Activated T-helper 1 cell treated with anti-CD3 and anti-CD28 coated beads, Interleukin-12 subunit alpha, Interleukin-12 subunit beta, Interleukin-2, Interleukin-4 antibody, amounts not matched to agents 30 ng/mL and 10 ng/mL and 1 ng/mL, durations not matched to agents 14 hours and 24 hours and 36 hours (primary cell): ENCODE measurements around the gene SCYGR1. TPM values are rescaled to one million over a fixed set of nuclear protein-coding genes. Genes with fewer than 3 reads are reported as not detected.

ENCODE experiments used
- DNase-seq: peaks from one replicate; pipeline ENCODE4 v3.0.0; 2021; ENCODE audit warnings: low spot score
- H3K27ac Mint-ChIP-seq: one replicate; pipeline ENCODE4 v1.8.0; 2021; ENCODE audit warnings: mild to moderate bottlenecking, mixed read lengths
- H3K27me3 Mint-ChIP-seq: one replicate; pipeline ENCODE4 v1.8.0; 2022; ENCODE audit warnings: mild to moderate bottlenecking, moderate library complexity, mixed read lengths; ENCODE audit not compliant: insufficient read depth
- H3K36me3 Mint-ChIP-seq: one replicate; pipeline ENCODE4 v1.8.0; 2021; ENCODE audit warnings: low read depth, mixed read lengths
- H3K4me1 Mint-ChIP-seq: one replicate; pipeline ENCODE4 v1.8.0; 2021; ENCODE audit warnings: low read depth, mixed read lengths
- H3K4me3 Mint-ChIP-seq: one replicate; pipeline ENCODE4 v1.8.0; 2021; ENCODE audit warnings: mild to moderate bottlenecking, moderate library complexity, mixed read lengths
- H3K9me3 Mint-ChIP-seq: one replicate; pipeline ENCODE4 v1.8.0; 2021; ENCODE audit warnings: mixed read lengths
- intact Hi-C: fragments of 100-400 bp; cut with micrococcal nuclease; formaldehyde crosslinking; loops from one replicate; pipeline ENCODE4 v1.15.1; 2024
- total RNA-seq: library from RNA; stranded (reverse); gene quantifications from 2 replicates; pipeline ENCODE4 v1.2.3, GENCODE V29; 2022

Gene SCYGR1
- total RNA-seq, 1 donor from 2014 or later, result not detected

GRCh38 chr2:227412877-227413276, 25.1 kb upstream of the SCYGR1 start:
- intact Hi-C loops, result loop anchor here (10.0 kb wide), 1 partner anchor 242 kb away; no protein-coding TSS in a partner anchor
- Mint-ChIP-seq H3K36me3 (peaks cover 7% of the 10 kb centered on the region), H3K4me3 (peak overlapping the region; percentile 30), H3K27me3 (no peaks in the 10 kb centered on the region), H3K27ac (peak overlapping the region; percentile 83), H3K9me3 (peaks cover 6% of the 10 kb centered on the region), H3K4me1 (peaks cover 65% of the 10 kb centered on the region)
- DNase-seq, result no peak

GRCh38 chr2:227411990-227412350, 24.2 kb upstream of the SCYGR1 start:
- Mint-ChIP-seq H3K4me1 (peaks cover 65% of the 10 kb centered on the region), H3K36me3 (peaks cover 7% of the 10 kb centered on the region), H3K27ac (peak overlapping the region; percentile 93), H3K4me3 (peak overlapping the region; percentile 56), H3K9me3 (peaks cover 6% of the 10 kb centered on the region), H3K27me3 (no peaks in the 10 kb centered on the region)
- intact Hi-C loops, result loop anchor here (1.0 to 10.0 kb wide), 9 partner anchors 38 to 576 kb away; partner anchors contain the start of genes AGFG1, MFF and RHBDD1
- DNase-seq, result no peak

- Mint-ChIP-seq H3K9me3 (peaks cover 6% of the 10 kb centered on the region), H3K27ac (peak overlapping the region; percentile 93), H3K4me1 (peaks cover 66% of the 10 kb centered on the region), H3K4me3 (peak overlapping the region; percentile 63), H3K36me3 (peaks cover 7% of the 10 kb centered on the region), H3K27me3 (no peaks in the 10 kb centered on the region)
- intact Hi-C loops, result loop anchor here (1.0 to 10.0 kb wide), 9 partner anchors 37 to 575 kb away; partner anchors contain the start of genes AGFG1, MFF and RHBDD1
- DNase-seq, result peak; percentile 47
Measured at GRCh38 chr2:227411320-227411989, 23.7 kb upstream of the SCYGR1 start.

GRCh38 chr2:227410191-227410590, 22.4 kb upstream of the SCYGR1 start:
- Mint-ChIP-seq H3K27me3 (no peaks in the 10 kb centered on the region), H3K27ac (no peak overlapping the region), H3K4me1 (peaks cover 68% of the 10 kb centered on the region), H3K9me3 (peaks cover 6% of the 10 kb centered on the region), H3K36me3 (peaks cover 7% of the 10 kb centered on the region), H3K4me3 (no peak overlapping the region)
- DNase-seq, result no peak
- intact Hi-C loops, result loop anchor here (10.0 kb wide), 1 partner anchor 245 kb away; no protein-coding TSS in a partner anchor

- H3K4me3 Mint-ChIP-seq, result no peak overlapping the region
- no peaks in the 10 kb centered on the region for H3K27me3 Mint-ChIP-seq
- no peak overlapping the region for H3K27ac Mint-ChIP-seq
- no peak for DNase-seq
- peaks cover 3% of the 10 kb centered on the region for H3K36me3 Mint-ChIP-seq
- H3K4me1 Mint-ChIP-seq, result peaks cover 53% of the 10 kb centered on the region
- intact Hi-C loops, result loop anchor here (2.0 to 5.0 kb wide), 2 partner anchors 125 to 139 kb away; no protein-coding TSS in a partner anchor
- H3K9me3 Mint-ChIP-seq, result peaks cover 6% of the 10 kb centered on the region
Measured at GRCh38 chr2:227407591-227408151, 19.9 kb upstream of the SCYGR1 start.

- no peak for DNase-seq
Measured at GRCh38 chr2:227406177-227407031, 18.7 kb upstream of the SCYGR1 start.

GRCh38 chr2:227404585-227405271, 17.0 kb upstream of the SCYGR1 start:
- no peak overlapping the region for H3K27ac Mint-ChIP-seq
- DNase-seq, result no peak
- peaks cover 2% of the 10 kb centered on the region for H3K27me3 Mint-ChIP-seq
- peaks cover 32% of the 10 kb centered on the region for H3K4me1 Mint-ChIP-seq
- no peak overlapping the region for H3K4me3 Mint-ChIP-seq
- H3K9me3 Mint-ChIP-seq, result no peaks in the 10 kb centered on the region
- no peaks in the 10 kb centered on the region for H3K36me3 Mint-ChIP-seq
- intact Hi-C loops, result loop anchor here (5.0 kb wide), 1 partner anchor 128 kb away; no protein-coding TSS in a partner anchor

More at GRCh38 chr2:227406177-227407031, 18.7 kb upstream of the SCYGR1 start:
- H3K27me3 Mint-ChIP-seq, result peaks cover 2% of the 10 kb centered on the region
- H3K36me3 Mint-ChIP-seq, result no peaks in the 10 kb centered on the region
- peak overlapping the region; percentile 1 for H3K27ac Mint-ChIP-seq
- H3K4me3 Mint-ChIP-seq, result no peak overlapping the region
- intact Hi-C loops, result loop anchor here (1.0 to 5.0 kb wide), 4 partner anchors 78 to 360 kb away; no protein-coding TSS in a partner anchor
- H3K9me3 Mint-ChIP-seq, result no peaks in the 10 kb centered on the region
- H3K4me1 Mint-ChIP-seq, result peaks cover 40% of the 10 kb centered on the region

GRCh38 chr2:227402959-227403358, 15.2 kb upstream of the SCYGR1 start:
- Mint-ChIP-seq H3K27ac (no peak overlapping the region), H3K27me3 (peaks cover 2% of the 10 kb centered on the region), H3K36me3 (no peaks in the 10 kb centered on the region), H3K4me1 (peaks cover 32% of the 10 kb centered on the region), H3K9me3 (no peaks in the 10 kb centered on the region), H3K4me3 (no peak overlapping the region)
- intact Hi-C loops, result no loop called here
- no peak for DNase-seq

- peaks cover 2% of the 10 kb centered on the region for H3K27me3 Mint-ChIP-seq
- no peak overlapping the region for H3K4me3 Mint-ChIP-seq
- no peaks in the 10 kb centered on the region for H3K36me3 Mint-ChIP-seq
- H3K9me3 Mint-ChIP-seq, result no peaks in the 10 kb centered on the region
- no peak for DNase-seq
- H3K27ac Mint-ChIP-seq, result no peak overlapping the region
- peaks cover 32% of the 10 kb centered on the region for H3K4me1 Mint-ChIP-seq
- intact Hi-C loops, result no loop called here
Measured at GRCh38 chr2:227402321-227402720, 14.6 kb upstream of the SCYGR1 start.

- Mint-ChIP-seq H3K9me3 (no peaks in the 10 kb centered on the region), H3K27ac (peak overlapping the region; percentile 46), H3K4me1 (peaks cover 25% of the 10 kb centered on the region), H3K4me3 (no peak overlapping the region), H3K27me3 (peaks cover 2% of the 10 kb centered on the region), H3K36me3 (no peaks in the 10 kb centered on the region)
- no peak for DNase-seq
- intact Hi-C loops, result no loop called here
Measured at GRCh38 chr2:227401550-227401949, 13.8 kb upstream of the SCYGR1 start.

GRCh38 chr2:227398684-227399670, 11.2 kb upstream of the SCYGR1 start:
- Mint-ChIP-seq H3K4me1 (peaks cover 13% of the 10 kb centered on the region), H3K4me3 (no peak overlapping the region), H3K27me3 (peaks cover 2% of the 10 kb centered on the region), H3K27ac (no peak overlapping the region), H3K9me3 (no peaks in the 10 kb centered on the region), H3K36me3 (no peaks in the 10 kb centered on the region)
- intact Hi-C loops, result no loop called here
- DNase-seq, result no peak
